Measurements from ENCODE around the gene EVI5.
A peak's percentile ranks its signal among the peaks of the same experiment; 100 is the strongest.
"Not testable (repeated sequence)": the region's sequence is repeated elsewhere in the genome, so short reads cannot be mapped to it uniquely, and the experiment has no call there.

EVI5 gene

GRCh38 chr1:92527670-92528069 lies 257.2 kb downstream of the EVI5 start:
- TF ChIP-seq POLR2AphosphoS5 (IDR thresholded peaks at IDR 0.05; ENCODE audit: borderline replicate concordance, low read depth, low read length) (no peak), EZH2 (IDR thresholded peaks at IDR 0.05) (no peak), FOXP2 (optimal IDR thresholded peaks at IDR 0.05; ENCODE audit: control extremely low read depth, extremely low read length, insufficient read depth) (no peak)
- no peaks in the 10 kb centered on the region for H3K36me3 ChIP-seq (ENCODE audit: insufficient read depth, low read length)

GRCh38 chr1:92524944-92525590 lies 259.8 kb downstream of the EVI5 start:
- not testable (repeated sequence) for H3K9ac ChIP-seq (ENCODE audit: insufficient read length); DNase-seq (ENCODE audit: low read depth, low spot score); H3K9me3 ChIP-seq (ENCODE audit: low read depth, low read length); H3K27ac ChIP-seq; H3K36me3 ChIP-seq (ENCODE audit: insufficient read depth, low read length); H3K4me3 ChIP-seq

More at GRCh38 chr1:92527670-92528069, 257.2 kb downstream of the EVI5 start:
- Histone ChIP-seq H3K9me3 (ENCODE audit: low read depth, low read length) (no peaks in the 10 kb centered on the region), H3K9ac (ENCODE audit: insufficient read length) (no peak overlapping the region), H3K27ac (no peak overlapping the region), H3K4me3 (no peak overlapping the region)
- DNase-seq (ENCODE audit: low read depth, low spot score) = no peak

- no peaks in the 10 kb centered on the region for H3K9me3 ChIP-seq (ENCODE audit: low read depth, low read length)
- no peak for DNase-seq (ENCODE audit: low read depth, low spot score)
- no peak overlapping the region for H3K4me3 ChIP-seq
- no peak overlapping the region for H3K9ac ChIP-seq (ENCODE audit: insufficient read length)
- H3K27ac ChIP-seq = no peak overlapping the region
- H3K36me3 ChIP-seq (ENCODE audit: insufficient read depth, low read length) = no peaks in the 10 kb centered on the region
- TF ChIP-seq FOXP2 (optimal IDR thresholded peaks at IDR 0.05; ENCODE audit: control extremely low read depth, extremely low read length, insufficient read depth) = no peak
- no peak for TF ChIP-seq EZH2 (IDR thresholded peaks at IDR 0.05)
- no peak for TF ChIP-seq POLR2AphosphoS5 (IDR thresholded peaks at IDR 0.05; ENCODE audit: borderline replicate concordance, low read depth, low read length)
These were observed 265.9 kb downstream of the EVI5 start for GRCh38 chr1:92519043-92519442.

- Histone ChIP-seq H3K27ac (peak overlapping the region; percentile 72; the same call in 1 of the 2 replicates), H3K9ac (ENCODE audit: insufficient read length) (peak overlapping the region; percentile 2), H3K9me3 (ENCODE audit: low read depth, low read length) (no peaks in the 10 kb centered on the region), H3K36me3 (ENCODE audit: insufficient read depth, low read length) (no peaks in the 10 kb centered on the region), H3K4me3 (no peak overlapping the region; the same call in 1 of the 2 replicates)
- TF ChIP-seq POLR2AphosphoS5 (IDR thresholded peaks at IDR 0.05; ENCODE audit: borderline replicate concordance, low read depth, low read length) = no peak
- no peak for TF ChIP-seq FOXP2 (optimal IDR thresholded peaks at IDR 0.05; ENCODE audit: control extremely low read depth, extremely low read length, insufficient read depth)
- no peak for TF ChIP-seq EZH2 (IDR thresholded peaks at IDR 0.05)
- DNase-seq (ENCODE audit: low read depth, low spot score) = no peak
These were observed 268.3 kb downstream of the EVI5 start for GRCh38 chr1:92516574-92516973.

GRCh38 chr1:92515796-92516201 lies 269.1 kb downstream of the EVI5 start:
- TF ChIP-seq POLR2AphosphoS5 (IDR thresholded peaks at IDR 0.05; ENCODE audit: borderline replicate concordance, low read depth, low read length) = no peak
- TF ChIP-seq FOXP2 (optimal IDR thresholded peaks at IDR 0.05; ENCODE audit: control extremely low read depth, extremely low read length, insufficient read depth) = no peak
- no peak for TF ChIP-seq EZH2 (IDR thresholded peaks at IDR 0.05)
- peak overlapping the region; percentile 72; the same call in 1 of the 2 replicates for H3K27ac ChIP-seq

GRCh38 chr1:92511541-92511940 lies 273.4 kb downstream of the EVI5 start:
- no peak overlapping the region for H3K4me3 ChIP-seq
- no peak for DNase-seq (ENCODE audit: low read depth, low spot score)

More at GRCh38 chr1:92515796-92516201, 269.1 kb downstream of the EVI5 start:
- Histone ChIP-seq H3K36me3 (ENCODE audit: insufficient read depth, low read length) (no peaks in the 10 kb centered on the region), H3K9ac (ENCODE audit: insufficient read length) (no peak overlapping the region), H3K9me3 (ENCODE audit: low read depth, low read length) (no peaks in the 10 kb centered on the region), H3K4me3 (peak overlapping the region; percentile 6; the same call in 1 of the 2 replicates)
- DNase-seq (ENCODE audit: low read depth, low spot score) = peak; percentile 34

GRCh38 chr1:92509619-92510018 lies 275.3 kb downstream of the EVI5 start:
- no peak for DNase-seq (ENCODE audit: low read depth, low spot score)
- TF ChIP-seq EZH2 (IDR thresholded peaks at IDR 0.05) (no peak), POLR2AphosphoS5 (IDR thresholded peaks at IDR 0.05; ENCODE audit: borderline replicate concordance, low read depth, low read length) (no peak), FOXP2 (optimal IDR thresholded peaks at IDR 0.05; ENCODE audit: control extremely low read depth, extremely low read length, insufficient read depth) (no peak)
- Histone ChIP-seq H3K9ac (ENCODE audit: insufficient read length) (no peak overlapping the region), H3K4me3 (no peak overlapping the region), H3K27ac (no peak overlapping the region), H3K9me3 (ENCODE audit: low read depth, low read length) (no peaks in the 10 kb centered on the region), H3K36me3 (ENCODE audit: insufficient read depth, low read length) (no peaks in the 10 kb centered on the region)

More at GRCh38 chr1:92511541-92511940, 273.4 kb downstream of the EVI5 start:
- no peak overlapping the region for H3K27ac ChIP-seq
- H3K36me3 ChIP-seq (ENCODE audit: insufficient read depth, low read length) = no peaks in the 10 kb centered on the region
- no peaks in the 10 kb centered on the region for H3K9me3 ChIP-seq (ENCODE audit: low read depth, low read length)
- H3K9ac ChIP-seq (ENCODE audit: insufficient read length) = no peak overlapping the region
- TF ChIP-seq EZH2 (IDR thresholded peaks at IDR 0.05) = no peak
- TF ChIP-seq POLR2AphosphoS5 (IDR thresholded peaks at IDR 0.05; ENCODE audit: borderline replicate concordance, low read depth, low read length) = no peak
- TF ChIP-seq FOXP2 (optimal IDR thresholded peaks at IDR 0.05; ENCODE audit: control extremely low read depth, extremely low read length, insufficient read depth) = no peak

- Histone ChIP-seq H3K4me3 (no peak overlapping the region), H3K9ac (ENCODE audit: insufficient read length) (no peak overlapping the region), H3K36me3 (ENCODE audit: insufficient read depth, low read length) (no peaks in the 10 kb centered on the region), H3K27ac (no peak overlapping the region), H3K9me3 (ENCODE audit: low read depth, low read length) (no peaks in the 10 kb centered on the region)
- DNase-seq (ENCODE audit: low read depth, low spot score) = no peak
- TF ChIP-seq EZH2 (IDR thresholded peaks at IDR 0.05) = no peak
- no peak for TF ChIP-seq FOXP2 (optimal IDR thresholded peaks at IDR 0.05; ENCODE audit: control extremely low read depth, extremely low read length, insufficient read depth)
- no peak for TF ChIP-seq POLR2AphosphoS5 (IDR thresholded peaks at IDR 0.05; ENCODE audit: borderline replicate concordance, low read depth, low read length)
These were observed 279.8 kb downstream of the EVI5 start for GRCh38 chr1:92505015-92505692.
